ENCODE results near the gene CNTNAP2.

The CNTNAP2 gene

GRCh38 chr7:146331369-146331768 lies 214.8 kb downstream of the CNTNAP2 start:
- Histone ChIP-seq H3K9ac (ENCODE audit: insufficient read length, low read depth) (no peak overlapping the region), H3K4me1 (ENCODE audit: insufficient read depth, insufficient read length) (no peaks in the 10 kb centered on the region), H3K9me3 (ENCODE audit: insufficient read depth, low read length) (no peaks in the 10 kb centered on the region), H3K4me3 (ENCODE audit: insufficient read length, low read depth) (no peak overlapping the region), H3K36me3 (ENCODE audit: insufficient read depth, insufficient read length, low read length) (no peaks in the 10 kb centered on the region), H3K27me3 (ENCODE audit: insufficient read depth, insufficient read length) (no peaks in the 10 kb centered on the region)
- DNase-seq (ENCODE audit: low read depth, low spot score), result no peak
- no peak for TF ChIP-seq ZNF274 (IDR thresholded peaks at IDR 0.05; ENCODE audit: low read depth, low read length)
- no peak for TF ChIP-seq SUZ12 (IDR thresholded peaks at IDR 0.05; ENCODE audit: extremely low read depth, insufficient read depth, insufficient read length)
- no peak for TF ChIP-seq YY1 (IDR thresholded peaks at IDR 0.05; ENCODE audit: insufficient read depth, insufficient read length)

DNA sequence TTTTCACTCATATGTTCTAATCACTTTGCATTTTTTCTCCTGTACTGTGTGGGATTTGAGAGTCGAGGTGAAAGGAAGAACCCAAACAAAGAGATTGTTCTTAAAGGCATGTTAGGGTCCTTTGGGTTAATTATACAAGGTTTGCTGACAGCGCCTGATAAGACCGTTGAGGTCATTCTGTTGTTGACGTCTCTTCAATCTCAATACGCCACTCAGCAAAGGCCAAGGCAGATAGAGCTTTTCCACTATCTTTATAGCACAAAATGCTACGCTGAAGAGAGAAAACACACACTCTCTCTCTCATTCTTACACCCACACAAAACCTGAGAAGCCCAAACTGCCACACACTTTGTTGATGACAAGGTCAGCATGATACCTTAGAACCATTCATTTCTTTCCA lies 228.7 kb downstream of the CNTNAP2 start:
- no peak for DNase-seq (ENCODE audit: low read depth, low spot score)
- H3K9ac ChIP-seq (ENCODE audit: insufficient read length, low read depth), result no peak overlapping the region
- no peak overlapping the region for H3K4me3 ChIP-seq (ENCODE audit: insufficient read length, low read depth)
- no peaks in the 10 kb centered on the region for H3K9me3 ChIP-seq (ENCODE audit: insufficient read depth, low read length)
- H3K36me3 ChIP-seq (ENCODE audit: insufficient read depth, insufficient read length, low read length), result no peaks in the 10 kb centered on the region
- H3K27me3 ChIP-seq (ENCODE audit: insufficient read depth, insufficient read length), result no peaks in the 10 kb centered on the region
- TF ChIP-seq ZNF274 (IDR thresholded peaks at IDR 0.05; ENCODE audit: low read depth, low read length) (no peak), YY1 (IDR thresholded peaks at IDR 0.05; ENCODE audit: insufficient read depth, insufficient read length) (no peak), SUZ12 (IDR thresholded peaks at IDR 0.05; ENCODE audit: extremely low read depth, insufficient read depth, insufficient read length) (no peak)
- H3K4me1 ChIP-seq (ENCODE audit: insufficient read depth, insufficient read length), result no peaks in the 10 kb centered on the region

DNA sequence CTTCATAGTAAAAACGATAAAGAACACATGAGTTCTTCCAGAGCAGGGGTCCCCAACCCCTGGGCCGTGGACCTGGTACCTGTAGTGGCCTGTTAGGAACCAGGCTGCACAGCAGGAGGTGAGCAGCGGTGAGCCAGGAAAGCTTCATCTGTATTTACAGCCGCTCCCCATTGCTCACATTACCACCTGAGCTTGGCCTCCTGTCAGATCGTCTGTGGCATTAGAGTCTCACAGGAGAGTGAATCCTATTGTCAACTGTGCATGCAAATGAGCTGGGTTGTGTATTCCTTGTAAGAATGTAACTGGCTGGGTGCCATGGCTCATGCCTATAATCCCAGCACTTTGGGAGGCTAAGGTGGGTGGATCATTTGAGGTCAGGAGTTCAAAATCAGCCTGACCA lies 229.5 kb downstream of the CNTNAP2 start:
- Histone ChIP-seq H3K9ac (ENCODE audit: insufficient read length, low read depth) (no peak overlapping the region), H3K4me3 (ENCODE audit: insufficient read length, low read depth) (no peak overlapping the region), H3K27me3 (ENCODE audit: insufficient read depth, insufficient read length) (no peaks in the 10 kb centered on the region), H3K36me3 (ENCODE audit: insufficient read depth, insufficient read length, low read length) (no peaks in the 10 kb centered on the region), H3K4me1 (ENCODE audit: insufficient read depth, insufficient read length) (no peaks in the 10 kb centered on the region), H3K9me3 (ENCODE audit: insufficient read depth, low read length) (no peaks in the 10 kb centered on the region)
- TF ChIP-seq ZNF274 (IDR thresholded peaks at IDR 0.05; ENCODE audit: low read depth, low read length) (no peak), SUZ12 (IDR thresholded peaks at IDR 0.05; ENCODE audit: extremely low read depth, insufficient read depth, insufficient read length) (no peak), YY1 (IDR thresholded peaks at IDR 0.05; ENCODE audit: insufficient read depth, insufficient read length) (no peak)
- no peak for DNase-seq (ENCODE audit: low read depth, low spot score)

DNA sequence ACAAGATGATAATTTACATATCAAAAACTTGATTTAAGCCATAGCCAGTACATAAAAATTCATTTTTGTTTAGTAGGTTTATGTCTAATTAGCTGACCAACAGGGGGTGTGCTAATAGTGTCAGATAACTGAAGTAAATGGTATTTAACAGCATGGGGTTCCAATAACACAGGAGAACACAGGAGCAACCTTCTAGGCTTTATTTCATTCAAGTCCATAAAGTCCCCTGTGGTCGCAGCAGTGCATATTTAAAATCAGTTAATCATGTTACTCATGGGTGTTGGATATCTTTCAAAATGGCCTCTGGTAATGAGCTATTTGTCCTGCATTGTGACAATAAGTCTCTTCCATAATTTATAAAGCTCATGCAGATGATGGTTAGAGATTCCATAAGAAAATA lies 238.6 kb downstream of the CNTNAP2 start:
- TF ChIP-seq ZNF274 (IDR thresholded peaks at IDR 0.05; ENCODE audit: low read depth, low read length) (no peak), YY1 (IDR thresholded peaks at IDR 0.05; ENCODE audit: insufficient read depth, insufficient read length) (no peak), SUZ12 (IDR thresholded peaks at IDR 0.05; ENCODE audit: extremely low read depth, insufficient read depth, insufficient read length) (no peak)
- no peaks in the 10 kb centered on the region for H3K4me1 ChIP-seq (ENCODE audit: insufficient read depth, insufficient read length)
- no peak overlapping the region for H3K9ac ChIP-seq (ENCODE audit: insufficient read length, low read depth)
- H3K27me3 ChIP-seq (ENCODE audit: insufficient read depth, insufficient read length), result no peaks in the 10 kb centered on the region
- no peaks in the 10 kb centered on the region for H3K36me3 ChIP-seq (ENCODE audit: insufficient read depth, insufficient read length, low read length)
- no peaks in the 10 kb centered on the region for H3K9me3 ChIP-seq (ENCODE audit: insufficient read depth, low read length)
- DNase-seq (ENCODE audit: low read depth, low spot score), result no peak
- no peak overlapping the region for H3K4me3 ChIP-seq (ENCODE audit: insufficient read length, low read depth)

- Histone ChIP-seq H3K4me3 (ENCODE audit: insufficient read length, low read depth) (no peak overlapping the region), H3K9ac (ENCODE audit: insufficient read length, low read depth) (no peak overlapping the region), H3K9me3 (ENCODE audit: insufficient read depth, low read length) (no peaks in the 10 kb centered on the region), H3K27me3 (ENCODE audit: insufficient read depth, insufficient read length) (no peaks in the 10 kb centered on the region), H3K36me3 (ENCODE audit: insufficient read depth, insufficient read length, low read length) (no peaks in the 10 kb centered on the region), H3K4me1 (ENCODE audit: insufficient read depth, insufficient read length) (no peaks in the 10 kb centered on the region)
- no peak for DNase-seq (ENCODE audit: low read depth, low spot score)
- TF ChIP-seq ZNF274 (IDR thresholded peaks at IDR 0.05; ENCODE audit: low read depth, low read length), result no peak
- no peak for TF ChIP-seq YY1 (IDR thresholded peaks at IDR 0.05; ENCODE audit: insufficient read depth, insufficient read length)
- no peak for TF ChIP-seq SUZ12 (IDR thresholded peaks at IDR 0.05; ENCODE audit: extremely low read depth, insufficient read depth, insufficient read length)
These were observed 242.6 kb downstream of the CNTNAP2 start for GRCh38 chr7:146359176-146359575.

DNA sequence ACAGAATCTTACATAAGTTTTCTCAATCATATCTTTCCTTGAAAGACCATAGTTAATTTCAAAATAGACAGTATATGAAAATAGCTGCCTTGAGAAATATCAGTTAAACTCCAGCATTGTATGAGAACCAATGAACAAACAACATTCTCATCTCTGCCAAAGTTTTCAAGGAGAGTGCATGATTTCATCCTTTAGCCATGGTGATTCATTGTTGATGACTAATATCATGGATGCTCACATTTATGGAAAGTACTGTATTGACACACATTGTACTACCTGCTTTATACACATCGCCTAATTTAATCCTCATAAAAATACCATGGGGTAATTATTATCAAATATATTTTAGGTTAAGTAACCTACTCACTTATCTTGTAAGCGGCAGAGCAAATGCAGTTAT lies 250.3 kb downstream of the CNTNAP2 start:
- H3K9ac ChIP-seq (ENCODE audit: insufficient read length, low read depth), result no peak overlapping the region
- no peak overlapping the region for H3K4me3 ChIP-seq (ENCODE audit: insufficient read length, low read depth)
- H3K27me3 ChIP-seq (ENCODE audit: insufficient read depth, insufficient read length), result no peaks in the 10 kb centered on the region
- no peaks in the 10 kb centered on the region for H3K4me1 ChIP-seq (ENCODE audit: insufficient read depth, insufficient read length)
- TF ChIP-seq ZNF274 (IDR thresholded peaks at IDR 0.05; ENCODE audit: low read depth, low read length) (no peak), SUZ12 (IDR thresholded peaks at IDR 0.05; ENCODE audit: extremely low read depth, insufficient read depth, insufficient read length) (no peak), YY1 (IDR thresholded peaks at IDR 0.05; ENCODE audit: insufficient read depth, insufficient read length) (no peak)
- no peaks in the 10 kb centered on the region for H3K9me3 ChIP-seq (ENCODE audit: insufficient read depth, low read length)
- DNase-seq (ENCODE audit: low read depth, low spot score), result no peak
- no peaks in the 10 kb centered on the region for H3K36me3 ChIP-seq (ENCODE audit: insufficient read depth, insufficient read length, low read length)

- TF ChIP-seq ZNF274 (IDR thresholded peaks at IDR 0.05; ENCODE audit: low read depth, low read length) (no peak), SUZ12 (IDR thresholded peaks at IDR 0.05; ENCODE audit: extremely low read depth, insufficient read depth, insufficient read length) (no peak), YY1 (IDR thresholded peaks at IDR 0.05; ENCODE audit: insufficient read depth, insufficient read length) (no peak)
- Histone ChIP-seq H3K4me3 (ENCODE audit: insufficient read length, low read depth) (no peak overlapping the region), H3K36me3 (ENCODE audit: insufficient read depth, insufficient read length, low read length) (no peaks in the 10 kb centered on the region), H3K27me3 (ENCODE audit: insufficient read depth, insufficient read length) (no peaks in the 10 kb centered on the region), H3K9ac (ENCODE audit: insufficient read length, low read depth) (no peak overlapping the region), H3K4me1 (ENCODE audit: insufficient read depth, insufficient read length) (no peaks in the 10 kb centered on the region), H3K9me3 (ENCODE audit: insufficient read depth, low read length) (no peaks in the 10 kb centered on the region)
- DNase-seq (ENCODE audit: low read depth, low spot score), result no peak
These were observed 253.6 kb downstream of the CNTNAP2 start for GRCh38 chr7:146370171-146370570.

GRCh38 chr7:146375170-146375569 lies 258.6 kb downstream of the CNTNAP2 start:
- H3K9ac ChIP-seq (ENCODE audit: insufficient read length, low read depth), result no peak overlapping the region
- no peaks in the 10 kb centered on the region for H3K9me3 ChIP-seq (ENCODE audit: insufficient read depth, low read length)
- no peaks in the 10 kb centered on the region for H3K36me3 ChIP-seq (ENCODE audit: insufficient read depth, insufficient read length, low read length)
- no peaks in the 10 kb centered on the region for H3K4me1 ChIP-seq (ENCODE audit: insufficient read depth, insufficient read length)
- no peak for TF ChIP-seq SUZ12 (IDR thresholded peaks at IDR 0.05; ENCODE audit: extremely low read depth, insufficient read depth, insufficient read length)
- no peak overlapping the region for H3K4me3 ChIP-seq (ENCODE audit: insufficient read length, low read depth)
- no peak for DNase-seq (ENCODE audit: low read depth, low spot score)
- H3K27me3 ChIP-seq (ENCODE audit: insufficient read depth, insufficient read length), result no peaks in the 10 kb centered on the region
